Vagina (tissue), 2 donors: ENCODE measurements around the gene GRAPL. TPM values are rescaled to one million over a fixed set of nuclear protein-coding genes. Genes with fewer than 3 reads are reported as not detected.
"Not testable (repeated sequence)": the region's sequence is repeated elsewhere in the genome, so short reads cannot be mapped to it uniquely, and the experiment has no call there.

ENCODE experiments used
- DNase-seq, 2 donors: peaks; one replicate each; pipeline ENCODE4 v3.0.0-alpha.2; 2017; ENCODE audit errors: extremely low spot score in 2 of 2
- H3K27ac ChIP-seq: fragments of 200-600 bp; sonication (generic); one replicate; pipeline ENCODE4 v1.5.1; 2019
- H3K27me3 ChIP-seq: fragments of 200-600 bp; sonication (generic); one replicate; pipeline ENCODE4 v1.5.1; 2019
- H3K36me3 ChIP-seq, 2 donors: fragments of 200-600 bp; sonication (generic); one replicate each; pipeline ENCODE4 v1.5.1; 2017 to 2019
- H3K4me1 ChIP-seq: fragments of 200-600 bp; sonication (generic); one replicate; pipeline ENCODE4 v1.5.1; 2019
- H3K4me3 ChIP-seq, 2 donors: fragments of 200-600 bp; sonication (generic); 1 replicate in 1 of 2; 2 replicates in 1 of 2; pipeline ENCODE4 v1.5.1; 2016 to 2019
- H3K9me3 ChIP-seq: fragments of 200-600 bp; sonication (generic); one replicate; pipeline ENCODE4 v1.5.1; 2019
- POLR2AphosphoS5 ChIP-seq, 2 donors: sonication (generic); formaldehyde crosslinking; IDR thresholded peaks; one replicate each; pipeline ENCODE4 v1.9.0; 2017; ENCODE audit warnings: antibody characterized with exemption in 2 of 2, mild to moderate bottlenecking in 2 of 2, low read depth in 1 of 2; ENCODE audit not compliant: insufficient read depth in 1 of 2
- intact Hi-C: fragments of 100-400 bp; cut with DNase I; formaldehyde crosslinking; loops from one replicate; pipeline ENCODE4 v1.15.1; 2023
- total RNA-seq: library from RNA; depleted of rRNA; stranded (reverse); fragments of >200 nt; gene quantifications from one replicate; pipeline ENCODE4 v1.2.3, GENCODE V29; 2016

Gene GRAPL
- not detected for total RNA-seq

- H3K27ac ChIP-seq, intact Hi-C loops: not testable (repeated sequence)
Observed at GRCh38 chr17:19127148-19127980, at the start of gene GRAPL. Gene GRAPL (plus strand): TSS chr17:19127589. CDS start chr17:19127620, 31 bp downstream.

GRCh38 chr17:19088804-19089685 lies 38.3 kb upstream of the GRAPL start:
- H3K4me3 ChIP-seq, H3K36me3 ChIP-seq, H3K9me3 ChIP-seq, intact Hi-C loops, DNase-seq, H3K27me3 ChIP-seq, H3K27ac ChIP-seq, H3K4me1 ChIP-seq: not testable (repeated sequence)

More at GRCh38 chr17:19127148-19127980, at the start of gene GRAPL:
- H3K4me1 ChIP-seq, H3K36me3 ChIP-seq, DNase-seq, H3K9me3 ChIP-seq, H3K27me3 ChIP-seq, H3K4me3 ChIP-seq: not testable (repeated sequence)

- intact Hi-C loops: not testable (repeated sequence)
Observed at GRCh38 chr17:19090058-19090772, 37.2 kb upstream of the GRAPL start.

GRCh38 chr17:19092737-19093683 lies 34.4 kb upstream of the GRAPL start:
- H3K27me3 ChIP-seq, H3K36me3 ChIP-seq, H3K4me3 ChIP-seq, H3K4me1 ChIP-seq, intact Hi-C loops, H3K9me3 ChIP-seq: not testable (repeated sequence)
- peak in 1 of 2 donors; percentile 18 for TF ChIP-seq POLR2AphosphoS5 (IDR thresholded peaks at IDR 0.05; ENCODE audit: insufficient read depth in 1 of 2, low read depth in 1 of 2)
- DNase-seq: peak; percentile 19 to 37
- peak overlapping the region; percentile 60 for H3K27ac ChIP-seq

More at GRCh38 chr17:19090058-19090772, 37.2 kb upstream of the GRAPL start:
- H3K36me3 ChIP-seq, H3K27ac ChIP-seq, H3K27me3 ChIP-seq, H3K4me1 ChIP-seq, DNase-seq, H3K9me3 ChIP-seq, H3K4me3 ChIP-seq: not testable (repeated sequence)

GRCh38 chr17:19093684-19094438 lies 33.5 kb upstream of the GRAPL start:
- H3K4me3 ChIP-seq, H3K9me3 ChIP-seq, intact Hi-C loops, H3K4me1 ChIP-seq, H3K36me3 ChIP-seq, H3K27me3 ChIP-seq: not testable (repeated sequence)
- H3K27ac ChIP-seq: peak overlapping the region; percentile 60
- DNase-seq: peak; percentile 75 to 89

- H3K4me1 ChIP-seq, H3K27ac ChIP-seq, DNase-seq, H3K4me3 ChIP-seq, H3K27me3 ChIP-seq, intact Hi-C loops, H3K9me3 ChIP-seq, H3K36me3 ChIP-seq: not testable (repeated sequence)
Observed at GRCh38 chr17:19108517-19108916, 18.9 kb upstream of the GRAPL start.

GRCh38 chr17:19110189-19111097 lies 16.9 kb upstream of the GRAPL start:
- H3K4me1 ChIP-seq, intact Hi-C loops, H3K9me3 ChIP-seq, H3K27me3 ChIP-seq, H3K36me3 ChIP-seq, DNase-seq: not testable (repeated sequence)
- Histone ChIP-seq H3K27ac (peak overlapping the region; percentile 88), H3K4me3 (peak overlapping the region in 1 of 2 donors; percentile 42)
